ENCODE measurements around the gene FLVCR2.

Gene FLVCR2

GRCh38 chr14:75614179-75614578 lies 35.8 kb downstream of the FLVCR2 start:
- no peak for DNase-seq (ENCODE audit: extremely low read depth, low read depth)
- no peak for TF ChIP-seq CTCF (IDR thresholded peaks at IDR 0.05; ENCODE audit: low read depth, low read length)

- no peak for DNase-seq (ENCODE audit: extremely low read depth, low read depth)
- no peak for TF ChIP-seq CTCF (IDR thresholded peaks at IDR 0.05; ENCODE audit: low read depth, low read length)
These were observed 36.8 kb downstream of the FLVCR2 start for GRCh38 chr14:75615200-75615599.

GRCh38 chr14:75619548-75619947 lies 41.1 kb downstream of the FLVCR2 start:
- no peak for TF ChIP-seq CTCF (IDR thresholded peaks at IDR 0.05; ENCODE audit: low read depth, low read length)
- no peak for DNase-seq (ENCODE audit: extremely low read depth, low read depth)

GRCh38 chr14:75625034-75625433 lies 46.6 kb downstream of the FLVCR2 start:
- no peak for TF ChIP-seq CTCF (IDR thresholded peaks at IDR 0.05; ENCODE audit: low read depth, low read length)
- DNase-seq (ENCODE audit: extremely low read depth, low read depth) = no peak

- no peak for TF ChIP-seq CTCF (IDR thresholded peaks at IDR 0.05; ENCODE audit: low read depth, low read length)
- no peak for DNase-seq (ENCODE audit: extremely low read depth, low read depth)
These were observed 48.0 kb downstream of the FLVCR2 start for GRCh38 chr14:75626396-75626795.

GRCh38 chr14:75626863-75627262 lies 48.4 kb downstream of the FLVCR2 start:
- TF ChIP-seq CTCF (IDR thresholded peaks at IDR 0.05; ENCODE audit: low read depth, low read length) = no peak
- DNase-seq (ENCODE audit: extremely low read depth, low read depth) = no peak

- TF ChIP-seq CTCF (IDR thresholded peaks at IDR 0.05; ENCODE audit: low read depth, low read length) = no peak
- DNase-seq (ENCODE audit: extremely low read depth, low read depth) = no peak
These were observed 49.0 kb downstream of the FLVCR2 start for GRCh38 chr14:75627406-75627805.

Measured in AG09319 (cell line).